A549 (cell line): ENCODE data around the gene BRF1. TPM values are rescaled to one million over a fixed set of nuclear protein-coding genes. Genes with fewer than 3 reads are reported as not detected.

ENCODE experiments used
- ATAC-seq, 2 experiments: fragments of 200-7000 bp in 1 of 2; fragments of >200 bp in 1 of 2; cut with Nextera tagmentation in 1 of 2; cut with Tn5 transposase in 1 of 2; 3 replicates each; pipeline versions ENCODE4 v1.8.0 to v1.9.1; 2018 to 2020; ENCODE audit warnings: mild to moderate bottlenecking in 1 of 2, moderate library complexity in 1 of 2
- CTCF ChIA-PET: fragments of 300-600 bp; sonication (Branson Sonifier 250); formaldehyde crosslinking; extraction: SDS; loops from one replicate; lab custom pipeline; 2021; ENCODE audit warnings: antibody characterized with exemption, inconsistent platforms; lab: Yijun Ruan, JAX
- POLR2A ChIA-PET: fragments of 350-600 bp; formaldehyde crosslinking; extraction: SDS; loops from one replicate; lab custom pipeline; 2021; ENCODE audit warnings: antibody characterized with exemption, inconsistent platforms; lab: Yijun Ruan, JAX
- DNase-seq, 2 experiments: peaks; one replicate each; pipeline versions ENCODE4 v3.0.0 to v3.0.0-alpha.2; 2011 to 2016; ENCODE audit warnings: low read depth in 1 of 2, low spot score in 1 of 2
- FAIRE-seq: peaks from 2 replicates; lab custom pipeline; 2011; peaks lifted over from hg19 to GRCh38; lab: Jason Lieb, UNC
- H3K27ac ChIP-seq, 2 experiments: fragments of >200 bp; sonication (Bioruptor Twin); formaldehyde crosslinking; 3 replicates each; pipeline ENCODE4 v1.5.1; 2016 to 2017
- H3K4me1 ChIP-seq: fragments of >200 bp; sonication (Bioruptor Twin); formaldehyde crosslinking; 3 replicates; pipeline ENCODE4 v1.6.1; 2016
- H3K4me2 ChIP-seq: fragments of >200 bp; sonication (Bioruptor Twin); formaldehyde crosslinking; 3 replicates; pipeline ENCODE4 v1.6.1; 2016
- H3K4me3 ChIP-seq: fragments of >200 bp; sonication (Bioruptor Twin); formaldehyde crosslinking; 3 replicates; pipeline ENCODE4 v1.5.1; 2016
- H3K9me3 ChIP-seq: fragments of >200 bp; sonication (Bioruptor Twin); formaldehyde crosslinking; 3 replicates; pipeline ENCODE4 v1.6.1; 2016
- EHMT2 ChIP-seq: fragments of 200-600 bp; sonication (generic); IDR thresholded peaks from 2 replicates; pipeline ENCODE4 v1.6.1; 2016; ENCODE audit warnings: antibody characterized with exemption, low read depth, mild to moderate bottlenecking, moderate library complexity
- GATA3 ChIP-seq: IDR thresholded peaks from 2 replicates; pipeline ENCODE4 v1.6.1; 2012; ENCODE audit warnings: borderline replicate concordance
- HEYL ChIP-seq: fragments of 250-450 bp; sonication (Bioruptor Pico); IDR thresholded peaks from 2 replicates; pipeline ENCODE4 v1.8.0; 2021; ENCODE audit warnings: mild to moderate bottlenecking, moderate library complexity
- HOXB5 ChIP-seq: fragments of 250-450 bp; sonication (Bioruptor Pico); IDR thresholded peaks from 2 replicates; pipeline ENCODE4 v1.5.0; 2020; ENCODE audit warnings: mild to moderate bottlenecking, moderate library complexity
- JUN ChIP-seq, 2 experiments: fragments of >200 bp; sonication (Bioruptor Twin); formaldehyde crosslinking; IDR thresholded peaks; 2 replicates in 1 of 2; 3 replicates in 1 of 2; pipeline ENCODE4 v1.6.1; 2016 to 2017
- KDM5A ChIP-seq: fragments of 200-600 bp; sonication (generic); IDR thresholded peaks from 2 replicates; pipeline ENCODE4 v1.6.1; 2016; ENCODE audit warnings: antibody characterized with exemption, mild to moderate bottlenecking
- RNF2 ChIP-seq: fragments of 200-600 bp; sonication (generic); IDR thresholded peaks from 2 replicates; pipeline ENCODE4 v1.6.1; 2016; ENCODE audit warnings: low read depth, mild to moderate bottlenecking, antibody characterized with exemption, moderate library complexity, borderline replicate concordance
- SMC3 ChIP-seq: fragments of >200 bp; sonication (Bioruptor Twin); formaldehyde crosslinking; IDR thresholded peaks from 3 replicates; pipeline ENCODE4 v1.6.1; 2018; ENCODE audit warnings: inconsistent platforms
- SREBF2 ChIP-seq: fragments of 450-650 bp; IDR thresholded peaks from 2 replicates; pipeline ENCODE4 v1.6.1; 2014; ENCODE audit warnings: mild to moderate bottlenecking, moderate library complexity
- USF2 ChIP-seq: fragments of 450-650 bp; IDR thresholded peaks from 2 replicates; pipeline ENCODE4 v1.6.1; 2014; ENCODE audit warnings: antibody characterized with exemption
- ZFP36 ChIP-seq: fragments of 450-650 bp; IDR thresholded peaks from 2 replicates; pipeline ENCODE4 v1.6.1; 2014; ENCODE audit warnings: borderline replicate concordance; ENCODE audit not compliant: partially characterized antibody
- ZNF302 ChIP-seq: fragments of 250-450 bp; sonication (Bioruptor Pico); IDR thresholded peaks from 2 replicates; pipeline ENCODE4 v1.9.0; 2021; ENCODE audit warnings: inconsistent platforms, mild to moderate bottlenecking, moderate library complexity
- WGBS: methylation state at CpG from one replicate; pipeline ENCODE4 v1.1.6; 2017; ENCODE audit errors: missing lambda C conversion rate; 5-methylcytosine and 5-hydroxymethylcytosine counted together
- polyA plus RNA-seq, 4 experiments: library from polyadenylated mRNA; depleted of rRNA in 3 of 4; stranded (reverse); fragments of >200 nt; fragmentation: RNase III in 1 of 4; extraction: RNeasy Plus Mini Kit Qiagen cat#74134 plus additional on column Dnase treatment in 1 of 4; gene quantifications; 2 replicates in 3 of 4; 3 replicates in 1 of 4; pipeline ENCODE4 v1.2.3, GENCODE V29; 2011 to 2017
- TF ChIP-seq, protein P1 (sequence below): fragments of 250-450 bp; sonication (Bioruptor Pico); IDR thresholded peaks from 2 replicates; pipeline ENCODE4 v1.5.0; 2020; ENCODE audit warnings: low read depth, mild to moderate bottlenecking, moderate library complexity
- TF ChIP-seq, protein P2 (sequence below): fragments of >200 bp; sonication (Bioruptor Twin); formaldehyde crosslinking; IDR thresholded peaks from 3 replicates; pipeline ENCODE4 v1.5.1; 2016

The BRF1 gene
- polyA plus RNA-seq, 2 of the 4 experiments (the other 2 are of a cell fraction): 8.5 to 25.7 TPM

DNA sequence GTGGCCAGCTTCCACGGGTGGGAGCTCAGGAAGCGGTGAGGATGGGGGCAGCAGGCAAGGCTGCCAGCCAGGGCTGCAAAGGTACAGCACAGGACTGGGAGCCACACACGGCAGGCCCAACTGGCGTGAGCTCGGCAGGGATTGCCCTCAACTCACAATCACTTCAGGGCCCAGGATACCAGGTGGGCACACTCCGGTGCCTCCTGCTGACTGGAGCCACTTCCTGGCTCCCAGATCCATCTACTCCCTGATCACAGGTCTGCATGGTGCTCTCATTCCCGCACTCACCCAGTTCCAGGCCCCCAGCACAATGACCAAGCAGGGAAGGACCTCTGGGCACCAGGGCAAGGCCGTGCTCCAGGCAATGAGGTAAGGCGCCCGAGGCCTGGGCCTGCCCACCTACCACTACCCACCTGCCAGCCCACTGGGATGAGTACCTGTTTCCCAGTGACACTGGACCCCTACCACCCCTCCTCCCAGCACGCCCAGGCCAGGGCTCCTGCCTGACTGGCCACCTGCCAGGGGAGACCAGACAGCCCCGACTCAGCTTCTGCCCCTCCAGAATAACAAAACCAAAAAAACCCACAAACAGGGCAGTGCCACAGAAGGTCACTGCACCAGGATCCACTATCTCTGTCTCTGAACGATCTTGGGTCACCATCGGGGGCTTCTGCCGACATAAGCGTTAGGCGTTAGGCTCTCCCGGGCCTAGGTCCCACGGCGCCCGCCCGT lies 134.1 kb downstream of the BRF1 start:
- Histone ChIP-seq H3K4me3 (peak overlapping the region; percentile 59), H3K4me2 (peak overlapping the region; percentile 95), H3K27ac (peak overlapping the region; percentile 66 to 90), H3K9me3 (no peaks in the 10 kb centered on the region), H3K4me1 (peaks cover 33% of the 10 kb centered on the region)
- no peak for DNase-seq
- FAIRE-seq: no peak
- ChIA-PET CTCF (interaction anchor here (0.7 to 15.2 kb wide), 5 partner anchors 12 to 78 kb away, joined by 3 to 132 read pairs (median 14); partner anchors contain the start of gene NUDT14), POLR2A (interaction anchor here (3.5 kb wide), 1 partner anchor 76 kb away, joined by 11 read pairs; no protein-coding TSS in a partner anchor)
- TF ChIP-seq KDM5A (no peak), JUN (IDR thresholded peaks at IDR 0.05) (no peak), HEYL (CRISPR knock-in tag) (no peak), SMC3 (no peak), RNF2 (no peak), ZFP36 (no peak), HOXB5 (no peak), EHMT2 (no peak), SREBF2 (no peak), ZNF302 (CRISPR knock-in tag) (no peak), GATA3 (no peak), USF2 (no peak)
- TF ChIP-seq, protein P1, sequence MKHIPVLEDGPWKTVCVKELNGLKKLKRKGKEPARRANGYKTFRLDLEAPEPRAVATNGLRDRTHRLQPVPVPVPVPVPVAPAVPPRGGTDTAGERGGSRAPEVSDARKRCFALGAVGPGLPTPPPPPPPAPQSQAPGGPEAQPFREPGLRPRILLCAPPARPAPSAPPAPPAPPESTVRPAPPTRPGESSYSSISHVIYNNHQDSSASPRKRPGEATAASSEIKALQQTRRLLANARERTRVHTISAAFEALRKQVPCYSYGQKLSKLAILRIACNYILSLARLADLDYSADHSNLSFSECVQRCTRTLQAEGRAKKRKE (CRISPR knock-in tag): no peak
- ATAC-seq: no peak; a peak in 1 of 6 replicates
- WGBS: 94% methylated on average over 12 of the region's 22 CpGs

DNA sequence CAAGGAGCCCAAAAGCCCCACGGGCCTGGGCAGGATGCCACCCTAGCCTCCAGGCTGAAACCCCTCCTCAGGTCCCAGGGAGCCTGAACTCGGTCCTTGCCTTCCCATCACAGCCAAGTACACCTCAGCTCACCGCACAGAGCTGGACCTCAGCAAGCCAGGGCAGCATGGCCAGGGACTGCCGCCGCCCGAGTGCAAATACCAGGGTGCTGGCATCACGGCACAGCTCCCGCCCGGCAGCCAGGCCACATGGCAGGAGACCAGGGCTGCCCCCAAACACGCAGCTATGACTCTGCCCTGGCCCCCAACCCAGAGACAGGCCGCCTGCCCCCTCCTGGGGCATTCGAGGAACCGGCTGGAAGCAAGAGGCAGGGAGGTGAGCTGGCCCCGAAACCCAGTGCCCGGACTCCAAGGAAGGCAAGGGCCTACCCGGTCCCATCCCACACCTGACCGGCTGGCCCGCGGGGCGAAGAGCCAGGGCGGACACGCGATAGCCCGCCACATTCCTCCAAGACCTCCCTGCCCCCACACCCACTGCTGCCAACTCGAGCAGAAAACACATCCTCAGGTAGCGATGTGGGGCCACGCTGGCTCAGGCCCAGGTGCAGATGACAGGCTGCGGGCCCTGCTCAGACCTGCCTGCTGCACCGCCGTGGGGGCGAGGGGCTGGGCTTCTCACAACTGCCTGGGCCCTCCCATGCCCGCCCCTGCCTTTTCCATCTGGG lies 134.9 kb downstream of the BRF1 start:
- CTCF ChIA-PET: interaction anchor here (0.6 to 15.2 kb wide), 6 partner anchors 10 to 77 kb away, joined by 4 to 132 read pairs (median 7); partner anchors contain the start of gene NUDT14
- H3K27ac ChIP-seq: peak overlapping the region; percentile 12 to 90; a peak in 4 of 6 replicates

More for the DNA sequence above, 134.9 kb downstream of the BRF1 start:
- TF ChIP-seq, protein P2, sequence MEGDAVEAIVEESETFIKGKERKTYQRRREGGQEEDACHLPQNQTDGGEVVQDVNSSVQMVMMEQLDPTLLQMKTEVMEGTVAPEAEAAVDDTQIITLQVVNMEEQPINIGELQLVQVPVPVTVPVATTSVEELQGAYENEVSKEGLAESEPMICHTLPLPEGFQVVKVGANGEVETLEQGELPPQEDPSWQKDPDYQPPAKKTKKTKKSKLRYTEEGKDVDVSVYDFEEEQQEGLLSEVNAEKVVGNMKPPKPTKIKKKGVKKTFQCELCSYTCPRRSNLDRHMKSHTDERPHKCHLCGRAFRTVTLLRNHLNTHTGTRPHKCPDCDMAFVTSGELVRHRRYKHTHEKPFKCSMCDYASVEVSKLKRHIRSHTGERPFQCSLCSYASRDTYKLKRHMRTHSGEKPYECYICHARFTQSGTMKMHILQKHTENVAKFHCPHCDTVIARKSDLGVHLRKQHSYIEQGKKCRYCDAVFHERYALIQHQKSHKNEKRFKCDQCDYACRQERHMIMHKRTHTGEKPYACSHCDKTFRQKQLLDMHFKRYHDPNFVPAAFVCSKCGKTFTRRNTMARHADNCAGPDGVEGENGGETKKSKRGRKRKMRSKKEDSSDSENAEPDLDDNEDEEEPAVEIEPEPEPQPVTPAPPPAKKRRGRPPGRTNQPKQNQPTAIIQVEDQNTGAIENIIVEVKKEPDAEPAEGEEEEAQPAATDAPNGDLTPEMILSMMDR: no peak
- DNase-seq: no peak
- FAIRE-seq: no peak
- no peaks in the 10 kb centered on the region for H3K9me3 ChIP-seq
- WGBS: 89% methylated on average over 28 of the region's 32 CpGs
- H3K4me3 ChIP-seq: no peak overlapping the region
- ATAC-seq: peak in 1 of 2 experiments; percentile 2; a peak in 1 of 6 replicates
- peak overlapping the region; percentile 95 for H3K4me2 ChIP-seq
- POLR2A ChIA-PET: interaction anchor here (3.5 kb wide), 1 partner anchor 75 kb away, joined by 11 read pairs; no protein-coding TSS in a partner anchor
- peaks cover 33% of the 10 kb centered on the region for H3K4me1 ChIP-seq
